Measurements from ENCODE around the gene GPR75. TPM values are rescaled to one million over a fixed set of nuclear protein-coding genes. Genes with fewer than 3 reads are reported as not detected.
"Not testable (repeated sequence)": the region's sequence is repeated elsewhere in the genome, so short reads cannot be mapped to it uniquely, and the experiment has no call there.

GPR75 gene
- total RNA-seq, 1 experiment from 2014 or later: 1.5 TPM

GRCh38 chr2:53874401-53874950 lies 14.7 kb upstream of the GPR75 start:
- no peak for DNase-seq (ENCODE audit: low read depth in 1 of 2, low spot score in 2 of 2)
- H3K9me3 ChIP-seq (replicated peaks): no peaks in the 10 kb centered on the region
- peaks cover 60% of the 10 kb centered on the region for H3K36me3 ChIP-seq
- no peaks in the 10 kb centered on the region for H3K4me1 ChIP-seq (replicated peaks)
- H3K4me3 ChIP-seq: no peak overlapping the region
- no peaks in the 10 kb centered on the region for H3K27me3 ChIP-seq (replicated peaks)
- no peak overlapping the region for H3K27ac ChIP-seq

- DNase-seq (ENCODE audit: low read depth in 1 of 2, low spot score in 2 of 2): no peak
Measured at GRCh38 chr2:53867773-53868172, 8.0 kb upstream of the GPR75 start.

DNA sequence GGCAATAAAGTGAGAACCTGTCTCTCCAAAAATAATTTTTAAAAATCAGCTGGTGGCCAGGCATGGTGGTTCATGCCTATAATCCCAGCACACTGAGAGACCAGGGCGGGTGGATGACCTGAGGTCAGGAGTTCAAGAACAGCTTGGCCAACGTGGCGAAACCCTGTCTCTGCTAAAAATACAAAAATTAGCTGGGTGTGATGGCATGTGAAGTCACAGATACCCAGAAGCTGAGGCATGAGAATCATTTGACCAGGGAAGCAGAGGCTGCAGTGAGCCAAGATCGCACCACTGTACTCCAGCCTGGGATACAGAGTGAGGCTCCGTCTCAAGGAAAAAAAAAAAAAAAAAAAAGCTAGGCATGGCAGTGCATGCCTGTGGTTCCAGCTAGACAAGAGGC lies 7.4 kb upstream of the GPR75 start:
- Histone ChIP-seq H3K27me3 (replicated peaks) (no peaks in the 10 kb centered on the region), H3K4me3 (no peak overlapping the region), H3K27ac (no peak overlapping the region), H3K4me1 (replicated peaks) (peaks cover 7% of the 10 kb centered on the region; the same call in 1 of the 2 replicates), H3K9me3 (replicated peaks) (no peaks in the 10 kb centered on the region), H3K36me3 (peaks cover 63% of the 10 kb centered on the region)
- no peak for DNase-seq (ENCODE audit: low read depth in 1 of 2, low spot score in 2 of 2)

More at GRCh38 chr2:53867773-53868172, 8.0 kb upstream of the GPR75 start:
- peaks cover 66% of the 10 kb centered on the region for H3K36me3 ChIP-seq
- H3K27ac ChIP-seq: no peak overlapping the region
- no peaks in the 10 kb centered on the region for H3K27me3 ChIP-seq (replicated peaks)
- peaks cover 7% of the 10 kb centered on the region; the same call in 1 of the 2 replicates for H3K4me1 ChIP-seq (replicated peaks)
- no peak overlapping the region for H3K4me3 ChIP-seq
- no peaks in the 10 kb centered on the region for H3K9me3 ChIP-seq (replicated peaks)

GRCh38 chr2:53865962-53866361 lies 6.2 kb upstream of the GPR75 start:
- Histone ChIP-seq H3K27ac (peak overlapping the region; percentile 19; the same call in 1 of the 2 replicates), H3K4me1 (replicated peaks) (peaks cover 7% of the 10 kb centered on the region; the same call in 1 of the 2 replicates), H3K36me3 (peaks cover 59% of the 10 kb centered on the region), H3K9me3 (replicated peaks) (no peaks in the 10 kb centered on the region), H3K4me3 (no peak overlapping the region), H3K27me3 (replicated peaks) (no peaks in the 10 kb centered on the region)
- peak in 1 of 2 experiments; percentile 10 for DNase-seq (ENCODE audit: low read depth in 1 of 2, low spot score in 2 of 2)

GRCh38 chr2:53865264-53865663 lies 5.5 kb upstream of the GPR75 start:
- Histone ChIP-seq H3K9me3 (replicated peaks) (no peaks in the 10 kb centered on the region), H3K36me3 (peaks cover 57% of the 10 kb centered on the region), H3K4me3 (no peak overlapping the region), H3K27me3 (replicated peaks) (no peaks in the 10 kb centered on the region), H3K4me1 (replicated peaks) (peaks cover 7% of the 10 kb centered on the region; the same call in 1 of the 2 replicates), H3K27ac (no peak overlapping the region)
- no peak for DNase-seq (ENCODE audit: low read depth in 1 of 2, low spot score in 2 of 2)

DNA sequence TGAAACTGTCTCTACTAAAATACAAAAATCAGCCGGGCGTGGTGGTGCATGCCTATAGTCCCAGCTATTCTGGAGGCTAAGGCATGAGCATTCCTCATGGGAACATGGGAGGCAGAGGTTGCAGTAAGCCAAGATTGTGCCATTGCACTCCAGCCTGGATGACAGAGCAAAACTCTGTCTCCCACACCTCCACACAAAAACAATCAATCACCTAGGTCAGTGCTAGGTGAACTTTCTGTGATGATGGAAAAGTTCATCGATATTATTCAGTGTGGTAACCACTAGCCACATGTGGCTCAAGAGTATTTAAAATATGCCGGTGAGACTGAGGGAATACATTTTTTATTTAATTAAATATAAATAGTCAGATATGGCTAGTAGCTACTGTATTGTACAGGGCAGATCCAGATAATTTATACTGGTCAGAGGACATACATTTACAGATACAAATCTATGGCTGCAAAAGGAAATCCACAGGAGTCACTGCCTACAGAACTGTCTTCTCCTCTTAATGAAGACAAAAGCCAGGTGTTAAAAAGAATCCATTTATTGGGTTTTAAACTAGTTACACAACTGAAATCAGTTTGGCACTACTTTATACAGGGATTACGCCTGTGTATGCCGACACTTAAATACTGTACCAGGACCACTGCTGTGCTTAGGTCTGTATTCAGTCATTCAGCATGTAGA lies 3.9 kb upstream of the GPR75 start:
- no peak overlapping the region for H3K27ac ChIP-seq
- H3K36me3 ChIP-seq: peaks cover 53% of the 10 kb centered on the region

DNA sequence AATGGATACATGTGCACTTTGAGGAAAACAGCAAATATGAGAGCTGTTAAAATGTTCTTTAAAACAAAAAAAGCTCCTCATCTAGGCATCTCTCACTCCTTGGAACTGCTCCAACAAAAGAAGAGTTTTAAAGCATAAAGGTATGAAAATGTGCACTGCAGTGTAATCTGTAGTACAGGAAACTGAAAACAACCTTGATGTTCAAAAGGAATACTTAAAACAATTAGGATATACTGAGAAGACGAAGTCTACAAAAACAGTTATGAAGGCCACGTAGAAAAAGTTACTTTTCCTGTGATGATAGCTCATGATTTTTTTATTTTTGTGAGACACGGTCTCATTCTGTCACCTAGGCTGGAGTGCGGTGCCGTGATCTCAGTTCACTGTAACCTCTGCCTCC lies 2.1 kb upstream of the GPR75 start:
- peaks cover 7% of the 10 kb centered on the region; the same call in 1 of the 2 replicates for H3K4me1 ChIP-seq (replicated peaks)
- peaks cover 44% of the 10 kb centered on the region for H3K36me3 ChIP-seq
- no peak overlapping the region for H3K27ac ChIP-seq
- H3K4me3 ChIP-seq: no peak overlapping the region
- DNase-seq (ENCODE audit: low read depth in 1 of 2, low spot score in 2 of 2): no peak
- no peaks in the 10 kb centered on the region for H3K27me3 ChIP-seq (replicated peaks)
- no peaks in the 10 kb centered on the region for H3K9me3 ChIP-seq (replicated peaks)

More for the DNA sequence above, 3.9 kb upstream of the GPR75 start:
- Histone ChIP-seq H3K4me1 (replicated peaks) (peaks cover 7% of the 10 kb centered on the region; the same call in 1 of the 2 replicates), H3K27me3 (replicated peaks) (no peaks in the 10 kb centered on the region), H3K9me3 (replicated peaks) (no peaks in the 10 kb centered on the region), H3K4me3 (no peak overlapping the region)
- DNase-seq (ENCODE audit: low read depth in 1 of 2, low spot score in 2 of 2): no peak

DNA sequence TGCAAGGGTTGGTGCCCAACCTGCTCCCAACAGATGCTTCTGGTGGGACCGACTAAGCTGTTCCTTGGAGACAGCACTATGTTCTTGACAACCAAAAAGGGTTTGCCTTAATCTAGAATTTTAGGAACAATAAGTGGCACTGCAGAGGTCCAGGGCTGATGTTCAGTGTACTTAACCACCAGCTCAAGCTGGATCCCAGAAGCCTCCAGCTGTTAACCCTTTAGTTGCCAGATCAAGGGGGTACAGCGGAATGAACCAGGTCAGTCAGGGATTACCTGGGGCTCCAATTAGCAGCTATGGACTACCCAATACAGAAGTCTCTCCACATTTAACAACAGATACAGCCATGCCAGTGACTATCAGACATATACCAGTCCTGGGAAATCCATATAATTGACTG lies 3.5 kb downstream of the GPR75 start:
- Histone ChIP-seq H3K4me3 (no peak overlapping the region), H3K4me1 (replicated peaks) (no peaks in the 10 kb centered on the region), H3K9me3 (replicated peaks) (no peaks in the 10 kb centered on the region), H3K36me3 (peaks cover 26% of the 10 kb centered on the region), H3K27ac (no peak overlapping the region), H3K27me3 (replicated peaks) (no peaks in the 10 kb centered on the region)
- no peak for DNase-seq (ENCODE audit: low read depth in 1 of 2, low spot score in 2 of 2)

DNA sequence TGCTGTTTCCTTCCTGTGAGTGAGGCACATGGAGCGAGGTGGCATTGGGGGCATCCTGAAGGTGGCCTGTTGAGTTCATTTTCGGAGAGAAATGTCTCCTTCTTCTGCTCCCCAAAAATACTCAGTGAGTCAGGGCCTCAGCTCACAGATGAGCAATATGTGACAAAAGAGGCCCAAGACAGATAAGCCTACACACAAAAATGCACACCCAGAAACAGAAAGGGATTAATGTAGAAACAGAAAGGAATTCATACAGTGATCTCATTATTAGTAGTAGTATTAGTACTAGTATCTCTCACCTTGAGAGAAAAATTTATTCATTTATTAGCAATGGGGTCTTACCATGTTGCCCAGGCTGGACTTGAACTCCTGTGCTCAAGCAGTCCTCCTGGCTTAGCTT lies 5.1 kb downstream of the GPR75 start:
- H3K9me3 ChIP-seq (replicated peaks): no peaks in the 10 kb centered on the region
- H3K36me3 ChIP-seq: peaks cover 21% of the 10 kb centered on the region
- no peak overlapping the region for H3K4me3 ChIP-seq
- no peak for DNase-seq (ENCODE audit: low read depth in 1 of 2, low spot score in 2 of 2)
- no peak overlapping the region for H3K27ac ChIP-seq
- H3K4me1 ChIP-seq (replicated peaks): no peaks in the 10 kb centered on the region
- H3K27me3 ChIP-seq (replicated peaks): no peaks in the 10 kb centered on the region

DNA sequence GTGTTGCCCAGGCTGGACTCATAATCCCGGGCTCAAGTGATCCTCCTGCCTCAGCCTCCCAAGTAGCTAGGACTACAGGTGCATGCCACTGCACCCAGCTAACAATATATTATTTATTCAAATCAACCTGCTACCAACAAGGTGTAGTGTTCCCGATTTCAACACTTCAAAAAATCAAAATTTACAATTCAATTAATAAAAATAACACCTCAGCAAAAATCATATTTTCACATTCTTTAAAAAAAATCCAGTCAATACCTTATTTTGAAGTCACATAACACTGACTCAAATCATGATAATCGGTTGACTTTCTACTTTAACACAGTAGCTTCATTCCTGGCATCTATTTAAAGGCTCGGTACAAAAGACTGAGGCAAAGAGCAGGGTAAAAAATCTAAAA lies 7.2 kb downstream of the GPR75 start:
- Histone ChIP-seq H3K4me1 (replicated peaks) (no peaks in the 10 kb centered on the region), H3K36me3 (peaks cover 24% of the 10 kb centered on the region), H3K4me3 (no peak overlapping the region), H3K9me3 (replicated peaks) (no peaks in the 10 kb centered on the region), H3K27ac (no peak overlapping the region), H3K27me3 (replicated peaks) (no peaks in the 10 kb centered on the region)
- no peak for DNase-seq (ENCODE audit: low read depth in 1 of 2, low spot score in 2 of 2)

DNA sequence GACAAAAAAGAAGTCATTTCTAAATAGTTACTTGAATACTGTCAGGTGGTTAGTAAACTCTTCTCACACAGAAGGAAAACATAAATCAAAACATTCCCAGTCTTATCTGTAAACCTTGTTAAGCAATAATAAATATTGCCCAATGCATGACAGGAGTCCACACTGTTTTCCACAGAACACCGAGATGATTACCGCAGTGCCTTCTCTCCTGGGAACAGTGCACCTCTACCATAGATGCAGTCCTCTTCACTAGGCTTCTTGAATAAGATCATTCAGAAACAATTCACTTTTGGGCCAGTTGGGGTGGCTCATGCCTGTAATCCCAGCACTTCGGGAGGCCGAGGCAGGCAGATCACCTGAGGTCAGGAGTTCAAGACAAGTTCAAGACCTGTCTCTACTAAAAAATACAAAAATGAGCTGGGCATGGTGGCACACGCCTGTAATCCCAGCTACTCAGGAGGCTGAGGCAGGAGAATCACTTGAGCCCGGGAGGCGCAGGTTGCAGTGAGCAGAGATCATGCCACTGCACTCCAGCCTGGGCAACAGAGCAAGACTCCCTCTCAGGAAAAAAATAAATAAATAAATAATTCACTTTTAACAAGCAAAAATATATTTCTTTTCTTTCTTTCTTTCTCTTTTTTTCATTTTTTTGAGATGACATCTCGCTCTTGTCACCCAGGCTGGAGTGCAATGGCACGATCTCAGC lies 8.6 kb downstream of the GPR75 start:
- peaks cover 24% of the 10 kb centered on the region for H3K36me3 ChIP-seq
- H3K27me3 ChIP-seq (replicated peaks); H3K9me3 ChIP-seq (replicated peaks); H3K4me1 ChIP-seq (replicated peaks); H3K4me3 ChIP-seq; H3K27ac ChIP-seq; DNase-seq (ENCODE audit: low read depth in 1 of 2, low spot score in 2 of 2): not testable (repeated sequence)

- peaks cover 9% of the 10 kb centered on the region for H3K36me3 ChIP-seq
- no peaks in the 10 kb centered on the region for H3K27me3 ChIP-seq (replicated peaks)
- H3K27ac ChIP-seq: no peak overlapping the region
- no peak for DNase-seq (ENCODE audit: low read depth in 1 of 2, low spot score in 2 of 2)
- no peak overlapping the region for H3K4me3 ChIP-seq
- no peaks in the 10 kb centered on the region for H3K9me3 ChIP-seq (replicated peaks)
- H3K4me1 ChIP-seq (replicated peaks): no peaks in the 10 kb centered on the region; the same call in 1 of the 2 replicates
Measured at GRCh38 chr2:53848062-53848461, 11.7 kb downstream of the GPR75 start.

DNA sequence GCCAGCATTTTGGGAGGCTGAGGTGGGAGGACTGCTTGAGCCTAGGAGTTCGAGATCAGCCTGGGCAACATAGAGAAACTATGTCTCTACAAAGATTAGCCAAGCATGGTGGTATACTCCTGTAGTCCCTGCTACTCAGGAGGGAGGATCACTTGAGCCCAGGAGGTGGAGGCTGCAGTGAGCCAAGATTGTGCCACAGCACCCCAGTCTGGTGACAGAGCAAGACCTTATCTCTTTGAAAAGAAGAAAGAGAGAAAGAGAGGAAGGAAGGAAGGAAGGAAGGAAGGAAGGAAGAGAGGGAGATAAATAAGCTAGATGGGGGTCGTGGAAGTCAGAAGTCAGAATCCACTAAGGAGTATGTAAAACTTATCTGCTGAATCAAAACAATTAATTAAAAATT lies 16.2 kb downstream of the GPR75 start:
- Histone ChIP-seq H3K27me3 (replicated peaks) (no peaks in the 10 kb centered on the region), H3K36me3 (peaks cover 3% of the 10 kb centered on the region; the same call in 1 of the 2 replicates), H3K4me3 (no peak overlapping the region), H3K27ac (no peak overlapping the region), H3K4me1 (replicated peaks) (no peaks in the 10 kb centered on the region; the same call in 1 of the 2 replicates), H3K9me3 (replicated peaks) (no peaks in the 10 kb centered on the region)
- DNase-seq (ENCODE audit: low read depth in 1 of 2, low spot score in 2 of 2): no peak

- Histone ChIP-seq H3K27ac (no peak overlapping the region), H3K36me3 (peaks cover under 1% of the 10 kb centered on the region; the same call in 1 of the 2 replicates), H3K9me3 (replicated peaks) (no peaks in the 10 kb centered on the region), H3K27me3 (replicated peaks) (no peaks in the 10 kb centered on the region), H3K4me1 (replicated peaks) (no peaks in the 10 kb centered on the region; the same call in 1 of the 2 replicates), H3K4me3 (no peak overlapping the region)
- no peak for DNase-seq (ENCODE audit: low read depth in 1 of 2, low spot score in 2 of 2)
Measured at GRCh38 chr2:53842891-53843290, 16.9 kb downstream of the GPR75 start.
